ENCODE measurements around the gene PPM1F. TPM values are rescaled to one million over a fixed set of nuclear protein-coding genes. Genes with fewer than 3 reads are reported as not detected.

PPM1F gene
- total RNA-seq, 1 experiment from 2014 or later = 19.0 TPM

DNA sequence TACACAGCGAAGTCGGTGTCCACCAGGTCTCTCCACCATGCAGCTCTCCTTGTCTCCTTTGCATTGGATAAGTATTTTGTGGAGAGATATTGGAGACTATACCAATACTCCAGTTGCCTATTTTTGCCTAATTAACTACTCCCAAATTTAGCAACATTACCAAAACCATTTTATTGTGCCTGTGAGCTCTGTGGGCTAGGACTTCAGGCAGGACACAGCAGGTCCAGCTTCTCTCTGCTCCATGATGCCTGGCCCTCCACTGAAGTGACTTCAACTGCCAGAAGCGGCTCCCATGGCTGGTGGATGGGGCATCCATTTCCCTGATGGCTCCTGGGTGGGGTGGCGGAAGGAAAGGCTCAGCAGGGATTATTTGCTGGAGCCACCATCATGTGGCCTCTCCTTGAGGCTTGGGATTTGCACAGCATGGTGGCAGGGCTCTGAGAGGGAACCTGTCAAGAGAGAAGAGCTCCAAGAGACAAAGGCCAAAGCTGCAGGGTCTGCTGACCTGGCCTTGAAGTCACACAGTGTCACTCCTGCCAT lies 48.3 kb downstream of the PPM1F start:
- intact Hi-C loops (cut with micrococcal nuclease; ENCODE audit: unreplicated experiment) = no loop called here
- Mint-ChIP-seq H3K36me3 (ENCODE audit: insufficient read depth, unreplicated experiment) (no peaks in the 10 kb centered on the region), H3K27ac (ENCODE audit: unreplicated experiment) (no peak overlapping the region), H3K4me3 (ENCODE audit: low read depth, unreplicated experiment) (no peak overlapping the region), H3K9me3 (ENCODE audit: low read depth, unreplicated experiment) (no peaks in the 10 kb centered on the region), H3K4me1 (ENCODE audit: low read depth, unreplicated experiment) (no peaks in the 10 kb centered on the region), H3K27me3 (ENCODE audit: unreplicated experiment) (no peaks in the 10 kb centered on the region)
- BruUV-seq (replicated peaks) = no TSS peak
- TF ChIP-seq, protein P1, sequence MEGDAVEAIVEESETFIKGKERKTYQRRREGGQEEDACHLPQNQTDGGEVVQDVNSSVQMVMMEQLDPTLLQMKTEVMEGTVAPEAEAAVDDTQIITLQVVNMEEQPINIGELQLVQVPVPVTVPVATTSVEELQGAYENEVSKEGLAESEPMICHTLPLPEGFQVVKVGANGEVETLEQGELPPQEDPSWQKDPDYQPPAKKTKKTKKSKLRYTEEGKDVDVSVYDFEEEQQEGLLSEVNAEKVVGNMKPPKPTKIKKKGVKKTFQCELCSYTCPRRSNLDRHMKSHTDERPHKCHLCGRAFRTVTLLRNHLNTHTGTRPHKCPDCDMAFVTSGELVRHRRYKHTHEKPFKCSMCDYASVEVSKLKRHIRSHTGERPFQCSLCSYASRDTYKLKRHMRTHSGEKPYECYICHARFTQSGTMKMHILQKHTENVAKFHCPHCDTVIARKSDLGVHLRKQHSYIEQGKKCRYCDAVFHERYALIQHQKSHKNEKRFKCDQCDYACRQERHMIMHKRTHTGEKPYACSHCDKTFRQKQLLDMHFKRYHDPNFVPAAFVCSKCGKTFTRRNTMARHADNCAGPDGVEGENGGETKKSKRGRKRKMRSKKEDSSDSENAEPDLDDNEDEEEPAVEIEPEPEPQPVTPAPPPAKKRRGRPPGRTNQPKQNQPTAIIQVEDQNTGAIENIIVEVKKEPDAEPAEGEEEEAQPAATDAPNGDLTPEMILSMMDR (IDR thresholded peaks at IDR 0.05; ENCODE audit: unreplicated experiment) = no peak
- CTCF ChIA-PET = no interaction called here
- DNase-seq = no peak

DNA sequence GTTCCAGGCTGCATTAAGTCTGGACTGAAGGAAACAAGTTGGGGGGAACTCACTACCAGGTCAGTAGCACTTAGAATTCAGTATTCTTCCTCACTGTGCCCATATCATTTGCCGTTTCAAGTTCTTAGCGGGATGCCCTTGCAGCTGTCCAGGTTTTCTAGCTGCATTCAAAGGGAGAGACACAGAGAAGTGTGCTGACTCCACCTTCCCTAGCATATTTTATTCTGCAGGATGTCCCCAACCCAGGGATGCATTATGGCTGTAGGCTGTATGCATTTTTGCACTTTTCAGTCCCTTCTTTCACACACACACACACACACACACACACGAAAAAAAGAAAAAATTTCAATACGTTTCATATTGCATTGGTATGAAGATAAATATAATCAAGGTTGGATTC lies 49.4 kb downstream of the PPM1F start:
- Mint-ChIP-seq H3K4me1 (ENCODE audit: low read depth, unreplicated experiment) (no peaks in the 10 kb centered on the region), H3K9me3 (ENCODE audit: low read depth, unreplicated experiment) (no peaks in the 10 kb centered on the region), H3K27me3 (ENCODE audit: unreplicated experiment) (no peaks in the 10 kb centered on the region), H3K27ac (ENCODE audit: unreplicated experiment) (no peak overlapping the region), H3K36me3 (ENCODE audit: insufficient read depth, unreplicated experiment) (no peaks in the 10 kb centered on the region), H3K4me3 (ENCODE audit: low read depth, unreplicated experiment) (no peak overlapping the region)
- TF ChIP-seq, protein P1 (IDR thresholded peaks at IDR 0.05; ENCODE audit: unreplicated experiment) = no peak
- no peak for DNase-seq
- CTCF ChIA-PET = no interaction called here
- intact Hi-C loops (cut with micrococcal nuclease; ENCODE audit: unreplicated experiment) = no loop called here
- BruUV-seq (replicated peaks) = no TSS peak

DNA sequence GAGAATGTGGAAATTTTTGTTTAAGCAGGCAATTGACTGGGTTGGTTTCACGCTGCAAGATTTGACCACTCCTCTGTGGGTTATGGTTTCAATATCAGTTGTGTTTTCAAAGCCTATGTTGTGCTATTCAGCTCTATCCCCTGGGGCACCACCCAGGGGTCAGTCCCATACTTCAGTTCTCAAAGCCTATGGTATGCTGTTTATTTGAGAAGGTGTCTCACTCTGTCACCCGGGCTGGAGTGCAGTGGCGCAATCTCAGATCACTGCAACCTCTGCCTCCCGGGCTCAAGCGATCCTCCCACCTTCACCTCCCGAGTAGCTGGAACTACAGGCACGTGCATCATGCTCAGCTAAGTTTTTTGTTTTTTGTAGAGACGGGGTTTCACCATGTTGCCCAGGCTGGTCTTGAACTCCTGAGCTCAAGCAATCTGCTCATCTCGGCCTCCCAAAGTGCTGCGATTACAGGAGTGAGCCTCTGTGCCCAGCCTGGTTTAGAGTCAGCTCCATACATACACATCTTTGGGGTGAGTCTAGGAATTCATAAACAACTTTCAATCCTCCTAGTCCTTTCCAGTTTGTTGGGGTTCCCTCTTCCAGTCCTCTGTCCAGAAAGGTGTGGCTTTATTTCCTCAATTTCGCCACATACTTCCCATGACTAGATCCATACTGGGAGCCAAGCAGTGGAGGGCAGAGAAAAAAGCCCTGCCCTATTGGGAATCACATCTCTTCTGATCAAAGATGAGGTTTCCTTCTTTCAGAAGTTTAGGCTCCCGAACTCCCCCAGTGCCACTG lies 50.2 kb downstream of the PPM1F start:
- Mint-ChIP-seq H3K27ac (ENCODE audit: unreplicated experiment) (no peak overlapping the region), H3K27me3 (ENCODE audit: unreplicated experiment) (no peaks in the 10 kb centered on the region), H3K4me1 (ENCODE audit: low read depth, unreplicated experiment) (no peaks in the 10 kb centered on the region), H3K4me3 (ENCODE audit: low read depth, unreplicated experiment) (no peak overlapping the region), H3K9me3 (ENCODE audit: low read depth, unreplicated experiment) (no peaks in the 10 kb centered on the region), H3K36me3 (ENCODE audit: insufficient read depth, unreplicated experiment) (no peaks in the 10 kb centered on the region)
- intact Hi-C loops (cut with micrococcal nuclease; ENCODE audit: unreplicated experiment) = no loop called here
- TF ChIP-seq, protein P1 (IDR thresholded peaks at IDR 0.05; ENCODE audit: unreplicated experiment) = no peak
- BruUV-seq (replicated peaks) = no TSS peak
- CTCF ChIA-PET = no interaction called here
- DNase-seq = no peak

DNA sequence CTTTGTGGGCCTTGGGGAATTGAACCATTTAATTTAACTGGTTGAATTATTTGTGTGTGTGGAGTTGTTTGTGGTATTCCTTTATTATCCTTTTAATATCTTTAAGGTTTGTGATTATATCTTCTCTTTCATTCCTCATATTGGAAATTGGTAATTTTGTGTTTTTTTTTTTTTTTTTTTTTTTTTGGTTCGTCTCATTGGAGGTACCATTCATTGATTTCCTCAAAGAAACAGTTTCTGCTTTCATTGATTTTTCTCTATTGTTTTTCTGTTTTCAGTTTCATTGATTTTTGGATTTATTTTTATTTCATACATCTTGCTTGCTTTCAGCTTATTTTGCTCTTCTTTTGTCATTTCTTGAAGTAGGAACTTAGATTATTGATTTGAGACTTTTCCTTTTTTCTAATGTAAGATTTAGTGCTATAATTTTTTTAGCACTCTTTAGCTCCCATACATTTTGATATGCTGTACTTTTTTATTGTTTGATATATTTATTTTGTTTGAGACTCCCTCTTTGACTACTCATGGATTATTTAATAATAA lies 54.2 kb downstream of the PPM1F start:
- CTCF ChIA-PET = no interaction called here
- no peaks in the 10 kb centered on the region for H3K4me1 Mint-ChIP-seq (ENCODE audit: low read depth, unreplicated experiment)
- no peak overlapping the region for H3K27ac Mint-ChIP-seq (ENCODE audit: unreplicated experiment)
- DNase-seq = no peak
- TF ChIP-seq, protein P1 (IDR thresholded peaks at IDR 0.05; ENCODE audit: unreplicated experiment) = no peak
- intact Hi-C loops (cut with micrococcal nuclease; ENCODE audit: unreplicated experiment) = no loop called here
- H3K4me3 Mint-ChIP-seq (ENCODE audit: low read depth, unreplicated experiment) = no peak overlapping the region
- BruUV-seq (replicated peaks) = no TSS peak
- no peaks in the 10 kb centered on the region for H3K27me3 Mint-ChIP-seq (ENCODE audit: unreplicated experiment)
- H3K36me3 Mint-ChIP-seq (ENCODE audit: insufficient read depth, unreplicated experiment) = no peaks in the 10 kb centered on the region
- no peaks in the 10 kb centered on the region for H3K9me3 Mint-ChIP-seq (ENCODE audit: low read depth, unreplicated experiment)

Measured in Calu3 (cell line).